Fibroblast of pulmonary artery (primary cell): ENCODE results near the gene IPO9.
"Not testable (repeated sequence)": the region's sequence is repeated elsewhere in the genome, so short reads cannot be mapped to it uniquely, and the experiment has no call there.

Experiments used
- DNase-seq: peaks from one replicate; pipeline ENCODE4 v3.0.0-alpha.2; 2010; ENCODE audit warnings: low read depth
- H3K4me3 ChIP-seq: replicated peaks from 2 replicates; pipeline ENCODE4 v1.5.1; 2011; ENCODE audit warnings: low read depth, mild to moderate bottlenecking, control low read depth, low read length, moderate library complexity
- TF ChIP-seq, protein P1 (sequence below): IDR thresholded peaks from 2 replicates; pipeline ENCODE4 v1.5.1; 2011; ENCODE audit warnings: mild to moderate bottlenecking, control low read depth, low read length, inconsistent platforms; ENCODE audit errors: missing control alignments

Gene IPO9

DNA sequence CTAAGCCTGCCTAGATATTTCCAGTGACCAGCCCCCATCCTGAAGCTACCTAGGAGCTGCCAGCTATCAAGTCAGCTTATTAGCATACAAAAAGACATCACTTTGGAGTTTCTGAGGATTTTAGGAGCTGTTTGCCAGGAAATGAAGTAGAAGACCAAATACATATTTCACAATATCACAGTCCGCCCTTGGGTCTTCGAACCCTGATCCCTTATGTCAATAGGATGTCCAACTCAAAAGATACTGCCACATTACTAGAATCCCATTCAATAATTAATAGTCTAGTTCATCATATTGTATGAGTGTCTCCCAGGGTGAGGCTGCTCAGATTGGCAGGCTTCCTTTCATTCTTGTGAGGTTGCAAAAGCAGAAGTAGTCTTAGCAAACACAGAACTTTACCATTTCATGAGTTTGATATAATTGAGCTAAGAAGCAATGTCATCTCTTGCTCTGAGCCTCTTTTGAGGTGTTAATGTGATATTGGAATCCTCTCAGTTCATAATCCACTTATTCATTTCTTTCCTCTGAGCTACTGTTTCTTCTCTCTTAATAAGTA is 13.6 kb downstream of the IPO9 start:
- TF ChIP-seq, protein P1, sequence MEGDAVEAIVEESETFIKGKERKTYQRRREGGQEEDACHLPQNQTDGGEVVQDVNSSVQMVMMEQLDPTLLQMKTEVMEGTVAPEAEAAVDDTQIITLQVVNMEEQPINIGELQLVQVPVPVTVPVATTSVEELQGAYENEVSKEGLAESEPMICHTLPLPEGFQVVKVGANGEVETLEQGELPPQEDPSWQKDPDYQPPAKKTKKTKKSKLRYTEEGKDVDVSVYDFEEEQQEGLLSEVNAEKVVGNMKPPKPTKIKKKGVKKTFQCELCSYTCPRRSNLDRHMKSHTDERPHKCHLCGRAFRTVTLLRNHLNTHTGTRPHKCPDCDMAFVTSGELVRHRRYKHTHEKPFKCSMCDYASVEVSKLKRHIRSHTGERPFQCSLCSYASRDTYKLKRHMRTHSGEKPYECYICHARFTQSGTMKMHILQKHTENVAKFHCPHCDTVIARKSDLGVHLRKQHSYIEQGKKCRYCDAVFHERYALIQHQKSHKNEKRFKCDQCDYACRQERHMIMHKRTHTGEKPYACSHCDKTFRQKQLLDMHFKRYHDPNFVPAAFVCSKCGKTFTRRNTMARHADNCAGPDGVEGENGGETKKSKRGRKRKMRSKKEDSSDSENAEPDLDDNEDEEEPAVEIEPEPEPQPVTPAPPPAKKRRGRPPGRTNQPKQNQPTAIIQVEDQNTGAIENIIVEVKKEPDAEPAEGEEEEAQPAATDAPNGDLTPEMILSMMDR: no peak
- DNase-seq: no peak
- H3K4me3 ChIP-seq: no peak overlapping the region

GRCh38 chr1:201845331-201846083 is 16.6 kb downstream of the IPO9 start:
- DNase-seq: no peak
- H3K4me3 ChIP-seq: no peak overlapping the region
- TF ChIP-seq, protein P1: no peak

- H3K4me3 ChIP-seq: no peak overlapping the region
- TF ChIP-seq, protein P1: no peak
- no peak for DNase-seq
These were observed 18.2 kb downstream of the IPO9 start for GRCh38 chr1:201847150-201847549.

GRCh38 chr1:201848230-201848629 is 19.3 kb downstream of the IPO9 start:
- TF ChIP-seq, protein P1: no peak
- no peak for DNase-seq
- H3K4me3 ChIP-seq: no peak overlapping the region

DNA sequence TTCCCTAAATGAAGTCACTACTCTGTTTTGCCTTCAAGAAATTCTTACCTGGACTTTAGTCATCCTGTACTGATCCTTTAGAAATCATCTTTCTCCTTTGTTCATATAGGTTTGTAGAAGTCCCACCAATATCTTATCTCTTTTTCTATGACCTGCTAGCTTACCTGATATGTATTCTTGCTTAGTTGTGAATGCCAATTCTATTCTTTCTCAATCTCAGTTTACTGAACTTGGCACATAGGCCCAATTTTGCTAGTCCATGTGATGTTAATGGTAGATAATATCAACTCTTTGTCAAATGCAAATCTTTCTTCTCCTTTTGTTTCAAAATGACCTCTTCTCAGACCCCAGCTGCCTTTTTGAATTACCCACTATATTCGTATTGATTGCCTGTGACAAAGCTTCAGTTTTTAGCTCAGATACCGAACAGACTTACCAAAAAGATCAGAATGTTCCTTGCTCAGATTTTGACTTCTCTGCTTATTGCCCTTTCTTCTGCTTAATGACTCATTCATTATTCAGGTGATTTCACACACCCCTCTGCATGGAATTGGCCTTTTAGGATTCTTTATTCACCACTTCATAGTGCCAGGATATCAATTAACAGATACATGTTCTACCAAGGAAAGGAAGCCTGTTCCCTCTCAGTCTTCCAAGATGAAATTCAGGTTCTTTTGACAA is 20.6 kb downstream of the IPO9 start:
- no peak for DNase-seq
- H3K4me3 ChIP-seq: no peak overlapping the region
- TF ChIP-seq, protein P1: no peak

DNA sequence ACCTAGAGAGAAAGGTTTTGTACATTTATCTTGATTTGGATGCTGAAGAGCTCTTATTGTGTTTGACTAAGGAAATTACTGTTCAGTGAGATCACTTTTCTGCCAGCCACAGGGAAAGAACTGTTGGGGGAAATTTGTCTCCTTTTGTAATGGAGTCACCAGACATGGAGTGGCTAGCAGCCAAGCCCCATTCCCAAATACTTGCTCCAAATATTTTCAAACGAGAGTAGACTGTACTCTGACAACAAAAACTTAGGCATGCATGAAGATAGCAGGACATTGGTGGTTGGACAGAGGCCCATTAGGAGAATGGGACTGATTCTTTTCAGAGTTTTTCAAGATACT is 21.1 kb downstream of the IPO9 start:
- DNase-seq: peak; percentile 93
- TF ChIP-seq, protein P1: no peak
- no peak overlapping the region for H3K4me3 ChIP-seq

GRCh38 chr1:201851949-201852348 is 23.0 kb downstream of the IPO9 start:
- TF ChIP-seq, protein P1: no peak
- no peak for DNase-seq

DNA sequence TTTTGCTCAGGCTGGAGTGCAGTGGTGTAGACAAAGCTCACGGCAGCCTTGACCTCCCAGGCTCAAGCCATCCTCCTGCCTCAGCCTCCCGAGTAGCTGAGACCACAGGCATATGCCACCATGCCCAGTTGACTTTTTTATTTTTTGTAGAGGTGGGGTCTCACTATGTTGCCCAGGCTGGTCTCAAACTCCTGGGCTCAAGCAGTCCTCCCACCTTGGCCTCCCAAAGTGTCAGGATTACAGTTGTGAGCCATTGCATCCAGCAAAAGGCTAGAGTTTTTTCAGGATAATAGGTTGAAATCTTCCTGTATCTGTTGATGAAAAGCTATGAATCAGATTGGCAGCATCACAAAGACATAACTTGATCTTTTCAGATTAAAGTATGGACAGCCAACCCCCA is 27.8 kb downstream of the IPO9 start:
- DNase-seq, H3K4me3 ChIP-seq: not testable (repeated sequence)

More at GRCh38 chr1:201851949-201852348, 23.0 kb downstream of the IPO9 start:
- no peak overlapping the region for H3K4me3 ChIP-seq
